BLaER1 (cell line): Measurements from ENCODE around the gene GNG5.
"Not testable (repeated sequence)": the region's sequence is repeated elsewhere in the genome, so short reads cannot be mapped to it uniquely, and the experiment has no call there.

Experiments
- H3K27ac ChIP-seq: shearing (Covaris generic); formaldehyde crosslinking; 2 replicates; pipeline ENCODE4 v1.8.1; 2022
- H3K27me3 ChIP-seq: shearing (Covaris generic); formaldehyde crosslinking; 2 replicates; pipeline ENCODE4 v1.8.1; 2022
- H3K36me3 ChIP-seq: shearing (Covaris generic); formaldehyde crosslinking; 2 replicates; pipeline ENCODE4 v1.8.1; 2022
- H3K4me1 ChIP-seq: shearing (Covaris generic); formaldehyde crosslinking; 2 replicates; pipeline ENCODE4 v1.8.1; 2022
- H3K4me2 ChIP-seq: shearing (Covaris generic); formaldehyde crosslinking; 2 replicates; pipeline ENCODE4 v1.8.1; 2022
- H3K4me3 ChIP-seq: shearing (Covaris generic); formaldehyde crosslinking; 2 replicates; pipeline ENCODE4 v1.8.1; 2022
- H3K9ac ChIP-seq: shearing (Covaris generic); formaldehyde crosslinking; 2 replicates; pipeline ENCODE4 v1.8.1; 2022
- H3K9me3 ChIP-seq: shearing (Covaris generic); formaldehyde crosslinking; 2 replicates; pipeline ENCODE4 v1.8.1; 2022
- H4K20me1 ChIP-seq: shearing (Covaris generic); formaldehyde crosslinking; 2 replicates; pipeline ENCODE4 v1.8.1; 2022
- Cebpa-rat ChIP-seq: shearing (Covaris generic); IDR thresholded peaks from 2 replicates; pipeline ENCODE4 v1.8.1; 2022

GNG5 gene

DNA sequence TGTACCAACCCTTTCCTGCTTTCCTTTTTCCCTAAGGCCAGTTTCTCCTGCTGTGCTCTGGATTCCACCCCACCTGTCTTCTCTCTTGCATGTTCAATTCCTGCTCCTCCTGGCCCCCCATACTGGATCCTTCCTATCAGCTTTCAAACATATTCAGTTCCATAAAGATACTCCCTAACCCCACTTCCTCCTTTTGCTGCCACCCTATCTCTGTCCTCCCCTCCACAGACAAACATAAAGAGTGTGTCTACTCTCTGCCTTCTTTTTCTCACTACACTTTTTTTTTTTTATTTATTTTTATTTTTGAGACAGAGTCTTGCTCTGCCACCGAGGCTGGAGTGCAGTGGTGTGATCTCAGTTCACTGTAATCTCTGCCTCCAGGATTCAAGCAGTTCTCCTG lies 44.3 kb downstream of the GNG5 start:
- Histone ChIP-seq H4K20me1 (no peaks in the 10 kb centered on the region), H3K4me2 (no peak overlapping the region), H3K36me3 (no peaks in the 10 kb centered on the region), H3K27me3 (no peaks in the 10 kb centered on the region), H3K9me3 (no peaks in the 10 kb centered on the region), H3K4me3 (no peak overlapping the region), H3K9ac (no peak overlapping the region), H3K27ac (no peak overlapping the region), H3K4me1 (no peaks in the 10 kb centered on the region)
- no peak for TF ChIP-seq Cebpa-rat

DNA sequence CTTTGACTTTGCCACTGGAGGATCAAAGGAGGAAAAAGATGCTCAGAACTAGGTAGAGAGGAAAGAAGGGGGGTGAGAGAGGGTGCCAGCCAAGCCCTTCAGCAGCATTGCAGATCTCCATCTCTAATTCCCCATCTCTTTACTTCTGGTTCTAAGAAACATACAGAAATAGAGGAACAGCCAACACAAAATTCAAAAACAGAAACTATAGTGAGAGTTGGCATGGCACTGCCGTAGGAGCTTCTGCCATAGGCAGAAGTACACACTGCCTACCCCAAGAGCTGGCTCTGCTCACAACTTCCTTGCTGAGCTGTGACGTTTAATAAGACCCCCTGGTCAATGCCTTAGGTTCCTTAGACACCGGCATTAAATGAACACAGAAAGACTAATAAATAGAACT lies 53.9 kb downstream of the GNG5 start:
- no peak for TF ChIP-seq Cebpa-rat
- no peak overlapping the region for H3K4me2 ChIP-seq
- H3K36me3 ChIP-seq, result no peaks in the 10 kb centered on the region
- H4K20me1 ChIP-seq, result no peaks in the 10 kb centered on the region
- no peaks in the 10 kb centered on the region for H3K4me1 ChIP-seq
- H3K27me3 ChIP-seq, result no peaks in the 10 kb centered on the region
- H3K4me3 ChIP-seq, result no peak overlapping the region
- H3K27ac ChIP-seq, result no peak overlapping the region
- H3K9me3 ChIP-seq, result no peaks in the 10 kb centered on the region
- no peak overlapping the region for H3K9ac ChIP-seq

DNA sequence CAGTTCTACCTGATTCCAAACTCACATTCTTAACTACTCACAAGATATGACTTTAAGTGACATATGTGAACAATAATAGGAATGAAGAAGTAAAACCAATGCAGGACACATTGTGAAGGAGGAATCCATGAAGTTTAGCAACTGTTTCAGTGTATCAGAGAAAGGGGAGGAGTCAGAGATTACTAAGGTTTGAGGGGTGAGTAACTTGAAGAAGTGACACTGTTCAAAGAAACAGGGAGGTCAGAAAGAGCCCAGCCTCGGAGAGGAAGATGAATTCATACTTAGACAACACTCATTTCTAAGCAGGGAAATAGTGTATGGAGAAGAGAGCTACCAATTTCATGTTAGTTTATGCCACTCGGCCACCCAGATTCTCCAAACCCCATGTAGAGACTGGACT lies 55.5 kb downstream of the GNG5 start:
- H3K4me2 ChIP-seq, result no peak overlapping the region
- no peaks in the 10 kb centered on the region for H4K20me1 ChIP-seq
- no peaks in the 10 kb centered on the region for H3K4me1 ChIP-seq

GRCh38 chr1:84448704-84449103 lies 57.7 kb downstream of the GNG5 start:
- not testable (repeated sequence) for H3K4me1 ChIP-seq, H4K20me1 ChIP-seq, H3K9ac ChIP-seq, H3K27ac ChIP-seq, H3K9me3 ChIP-seq, H3K27me3 ChIP-seq, H3K4me3 ChIP-seq, H3K4me2 ChIP-seq, H3K36me3 ChIP-seq

More for the DNA sequence above, 55.5 kb downstream of the GNG5 start:
- H3K9me3 ChIP-seq, result no peaks in the 10 kb centered on the region
- no peaks in the 10 kb centered on the region for H3K27me3 ChIP-seq
- H3K9ac ChIP-seq, result no peak overlapping the region
- H3K27ac ChIP-seq, result no peak overlapping the region
- no peaks in the 10 kb centered on the region for H3K36me3 ChIP-seq
- no peak overlapping the region for H3K4me3 ChIP-seq
- TF ChIP-seq Cebpa-rat, result no peak
